Upper lobe of left lung (tissue), 4 donors: ENCODE data around the gene TEAD3.

Source experiments
- CTCF ChIP-seq, 6 experiments: fragments of 450-650 bp in 4 of 6; fragments of 200-600 bp in 2 of 6; sonication (generic) in 2 of 6; IDR thresholded peaks; one replicate each; pipeline ENCODE4 v1.5.1; 2016 to 2019; ENCODE audit warnings: antibody characterized with exemption in 6 of 6
- EP300 ChIP-seq, 4 donors: sonication (generic); formaldehyde crosslinking; IDR thresholded peaks; one replicate each; pipeline ENCODE4 v1.5.1; 2017; ENCODE audit warnings: antibody characterized with exemption in 4 of 4, control low read depth in 2 of 4
- POLR2A ChIP-seq, 4 donors: fragments of 450-650 bp; IDR thresholded peaks; one replicate each; pipeline ENCODE4 v1.5.1; 2016 to 2017; ENCODE audit warnings: antibody characterized with exemption in 4 of 4, mild to moderate bottlenecking in 2 of 4
- POLR2AphosphoS5 ChIP-seq, 2 donors: sonication (generic); formaldehyde crosslinking; IDR thresholded peaks; one replicate each; pipeline ENCODE4 v1.5.1; 2017; ENCODE audit warnings: antibody characterized with exemption in 2 of 2

- TF ChIP-seq POLR2A (IDR thresholded peaks at IDR 0.05) (no peak), CTCF (IDR thresholded peaks at IDR 0.05) (no peak), POLR2AphosphoS5 (IDR thresholded peaks at IDR 0.05) (no peak), EP300 (IDR thresholded peaks at IDR 0.05) (no peak)
Observed at GRCh38 chr6:35474131-35474941, 22.5 kb downstream of the TEAD3 start.
